Measurements from ENCODE around the gene SOX6. TPM values are rescaled to one million over a fixed set of nuclear protein-coding genes. Genes with fewer than 3 reads are reported as not detected.

The SOX6 gene
- total RNA-seq, 1 donor from 2014 or later: 13.4 TPM

DNA sequence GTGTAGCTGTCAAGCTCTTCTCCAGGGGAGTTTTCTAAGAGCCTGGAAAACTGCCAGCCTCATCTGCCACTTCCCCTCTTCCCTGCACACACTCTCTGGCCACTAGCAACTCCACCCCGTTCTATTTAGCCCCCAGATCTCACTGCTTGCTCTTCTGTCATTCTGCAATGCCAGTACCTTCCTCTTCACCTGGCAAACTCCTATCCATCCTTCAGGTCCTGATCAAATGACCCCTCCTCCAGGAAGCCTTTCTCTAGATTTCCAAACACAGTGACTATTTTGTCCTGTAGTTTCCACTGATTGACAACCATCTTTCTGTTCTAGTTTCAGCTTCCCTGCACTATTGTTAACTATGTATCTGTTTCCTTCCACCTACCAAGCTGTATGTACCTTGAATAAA, 437.7 kb downstream of the SOX6 start:
- H3K27me3 Mint-ChIP-seq (ENCODE audit: unreplicated experiment): no peaks in the 10 kb centered on the region

DNA sequence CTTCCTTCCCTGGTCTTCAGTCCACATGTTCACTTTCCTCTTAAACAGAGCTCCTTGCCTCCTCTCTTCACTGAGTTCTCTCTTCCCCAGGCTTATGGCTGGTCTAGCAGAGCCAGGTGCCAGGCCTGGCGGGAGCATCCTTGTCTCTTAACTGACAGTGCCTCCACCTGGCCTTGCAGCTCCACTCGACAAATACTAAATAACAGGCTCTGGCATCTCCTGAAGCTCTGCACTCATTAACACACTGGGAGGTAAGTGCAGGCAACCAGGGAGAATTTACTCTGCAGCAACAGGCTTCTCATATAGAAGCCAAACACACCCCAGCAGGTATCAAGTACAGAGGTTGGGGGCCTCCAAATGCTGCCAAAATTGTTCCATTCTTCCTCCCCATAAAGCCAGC, 438.1 kb downstream of the SOX6 start:
- H3K36me3 Mint-ChIP-seq (ENCODE audit: unreplicated experiment): no peaks in the 10 kb centered on the region
- H3K4me1 Mint-ChIP-seq (ENCODE audit: unreplicated experiment): peaks cover 1% of the 10 kb centered on the region
- H3K27ac Mint-ChIP-seq (ENCODE audit: unreplicated experiment): no peak overlapping the region
- no peaks in the 10 kb centered on the region for H3K27me3 Mint-ChIP-seq (ENCODE audit: unreplicated experiment)
- DNase-seq (ENCODE audit: extremely low spot score, unreplicated experiment): no peak
- no peak overlapping the region for H3K4me3 Mint-ChIP-seq (ENCODE audit: unreplicated experiment)
- H3K9me3 Mint-ChIP-seq (ENCODE audit: unreplicated experiment): peaks cover 4% of the 10 kb centered on the region
- TF ChIP-seq, protein P1, sequence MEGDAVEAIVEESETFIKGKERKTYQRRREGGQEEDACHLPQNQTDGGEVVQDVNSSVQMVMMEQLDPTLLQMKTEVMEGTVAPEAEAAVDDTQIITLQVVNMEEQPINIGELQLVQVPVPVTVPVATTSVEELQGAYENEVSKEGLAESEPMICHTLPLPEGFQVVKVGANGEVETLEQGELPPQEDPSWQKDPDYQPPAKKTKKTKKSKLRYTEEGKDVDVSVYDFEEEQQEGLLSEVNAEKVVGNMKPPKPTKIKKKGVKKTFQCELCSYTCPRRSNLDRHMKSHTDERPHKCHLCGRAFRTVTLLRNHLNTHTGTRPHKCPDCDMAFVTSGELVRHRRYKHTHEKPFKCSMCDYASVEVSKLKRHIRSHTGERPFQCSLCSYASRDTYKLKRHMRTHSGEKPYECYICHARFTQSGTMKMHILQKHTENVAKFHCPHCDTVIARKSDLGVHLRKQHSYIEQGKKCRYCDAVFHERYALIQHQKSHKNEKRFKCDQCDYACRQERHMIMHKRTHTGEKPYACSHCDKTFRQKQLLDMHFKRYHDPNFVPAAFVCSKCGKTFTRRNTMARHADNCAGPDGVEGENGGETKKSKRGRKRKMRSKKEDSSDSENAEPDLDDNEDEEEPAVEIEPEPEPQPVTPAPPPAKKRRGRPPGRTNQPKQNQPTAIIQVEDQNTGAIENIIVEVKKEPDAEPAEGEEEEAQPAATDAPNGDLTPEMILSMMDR (IDR thresholded peaks at IDR 0.05): no peak

More for the DNA sequence above, 437.7 kb downstream of the SOX6 start:
- H3K4me3 Mint-ChIP-seq (ENCODE audit: unreplicated experiment): no peak overlapping the region
- peaks cover 4% of the 10 kb centered on the region for H3K9me3 Mint-ChIP-seq (ENCODE audit: unreplicated experiment)
- H3K27ac Mint-ChIP-seq (ENCODE audit: unreplicated experiment): no peak overlapping the region
- DNase-seq (ENCODE audit: extremely low spot score, unreplicated experiment): no peak
- H3K4me1 Mint-ChIP-seq (ENCODE audit: unreplicated experiment): no peaks in the 10 kb centered on the region
- H3K36me3 Mint-ChIP-seq (ENCODE audit: unreplicated experiment): no peaks in the 10 kb centered on the region
- TF ChIP-seq, protein P1 (IDR thresholded peaks at IDR 0.05): no peak
